Measurements from ENCODE around the gene PKN1. TPM values are rescaled to one million over a fixed set of nuclear protein-coding genes. Genes with fewer than 3 reads are reported as not detected.

The PKN1 gene
- total RNA-seq, 1 donor from 2014 or later, result 68.3 TPM

DNA sequence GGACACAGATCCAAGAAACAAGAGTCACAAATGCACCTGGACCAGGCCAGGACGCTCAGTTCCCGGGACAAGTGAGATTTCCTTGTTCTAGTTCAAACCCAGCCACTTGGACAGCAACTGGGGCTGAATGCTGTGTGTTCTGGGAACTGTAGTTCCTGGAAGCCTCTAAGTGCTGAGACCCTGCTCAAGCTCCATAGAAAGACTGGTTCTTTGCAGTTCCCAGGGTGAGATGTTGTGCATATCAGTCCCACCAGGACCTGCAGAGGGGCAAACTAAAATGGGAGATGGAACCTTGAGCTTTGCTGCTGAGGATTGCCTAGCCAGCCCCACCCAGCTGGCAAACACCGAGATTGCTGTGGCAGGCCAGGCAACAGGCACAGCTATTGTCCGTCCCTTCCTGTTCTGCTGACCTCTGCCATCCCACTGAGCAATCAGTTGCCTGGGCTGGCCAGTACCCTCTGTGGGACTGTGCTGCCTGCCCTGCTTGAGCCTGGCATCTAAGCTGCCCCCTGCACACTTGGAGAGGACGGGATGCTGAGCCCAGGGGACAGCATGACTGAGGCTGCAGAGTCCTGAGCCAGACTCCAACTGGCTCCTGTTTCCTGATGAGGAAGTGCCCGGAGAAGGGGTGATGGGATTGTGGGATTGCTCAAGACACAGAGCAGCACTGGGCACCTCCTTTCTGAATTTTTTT, 64.3 kb downstream of the PKN1 start:
- Mint-ChIP-seq H3K4me3 (ENCODE audit: unreplicated experiment) (peak overlapping the region; percentile 73), H3K27me3 (ENCODE audit: low read depth, unreplicated experiment) (no peaks in the 10 kb centered on the region), H3K9me3 (ENCODE audit: unreplicated experiment) (no peaks in the 10 kb centered on the region), H3K4me1 (ENCODE audit: low read depth, unreplicated experiment) (peaks cover 11% of the 10 kb centered on the region), H3K36me3 (ENCODE audit: low read depth, unreplicated experiment) (peaks cover 5% of the 10 kb centered on the region), H3K27ac (ENCODE audit: unreplicated experiment) (no peak overlapping the region)
- Histone ChIP-seq H3K4me1 (ENCODE audit: insufficient read depth, low read length) (peaks cover 16% of the 10 kb centered on the region), H3K4me2 (ENCODE audit: low read length) (no peak overlapping the region), H2AFZ (ENCODE audit: low read depth, low read length) (no peak overlapping the region), H3K27ac (ENCODE audit: low read depth, low read length) (no peak overlapping the region), H3K79me2 (ENCODE audit: insufficient read depth, low read length) (peaks cover 33% of the 10 kb centered on the region), H3K27me3 (ENCODE audit: insufficient read depth, low read length) (no peaks in the 10 kb centered on the region), H4K20me1 (ENCODE audit: insufficient read depth, low read length) (peaks cover 27% of the 10 kb centered on the region), H3K4me3 (ENCODE audit: insufficient read depth, low read depth, low read length) (no peak overlapping the region), H3K9me3 (ENCODE audit: insufficient read depth, low read depth, low read length) (no peaks in the 10 kb centered on the region), H3K36me3 (ENCODE audit: insufficient read depth, low read length) (no peaks in the 10 kb centered on the region), H3K9ac (ENCODE audit: low read length) (no peak overlapping the region)
- DNase-seq (ENCODE audit: low read depth), result no peak
- FAIRE-seq, result no peak
- TF ChIP-seq EZH2 (IDR thresholded peaks at IDR 0.05; ENCODE audit: insufficient read depth, low read length), result no peak
- TF ChIP-seq, protein P1, sequence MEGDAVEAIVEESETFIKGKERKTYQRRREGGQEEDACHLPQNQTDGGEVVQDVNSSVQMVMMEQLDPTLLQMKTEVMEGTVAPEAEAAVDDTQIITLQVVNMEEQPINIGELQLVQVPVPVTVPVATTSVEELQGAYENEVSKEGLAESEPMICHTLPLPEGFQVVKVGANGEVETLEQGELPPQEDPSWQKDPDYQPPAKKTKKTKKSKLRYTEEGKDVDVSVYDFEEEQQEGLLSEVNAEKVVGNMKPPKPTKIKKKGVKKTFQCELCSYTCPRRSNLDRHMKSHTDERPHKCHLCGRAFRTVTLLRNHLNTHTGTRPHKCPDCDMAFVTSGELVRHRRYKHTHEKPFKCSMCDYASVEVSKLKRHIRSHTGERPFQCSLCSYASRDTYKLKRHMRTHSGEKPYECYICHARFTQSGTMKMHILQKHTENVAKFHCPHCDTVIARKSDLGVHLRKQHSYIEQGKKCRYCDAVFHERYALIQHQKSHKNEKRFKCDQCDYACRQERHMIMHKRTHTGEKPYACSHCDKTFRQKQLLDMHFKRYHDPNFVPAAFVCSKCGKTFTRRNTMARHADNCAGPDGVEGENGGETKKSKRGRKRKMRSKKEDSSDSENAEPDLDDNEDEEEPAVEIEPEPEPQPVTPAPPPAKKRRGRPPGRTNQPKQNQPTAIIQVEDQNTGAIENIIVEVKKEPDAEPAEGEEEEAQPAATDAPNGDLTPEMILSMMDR (IDR thresholded peaks at IDR 0.05; ENCODE audit: insufficient read depth, low read depth, low read length), result no peak

DNA sequence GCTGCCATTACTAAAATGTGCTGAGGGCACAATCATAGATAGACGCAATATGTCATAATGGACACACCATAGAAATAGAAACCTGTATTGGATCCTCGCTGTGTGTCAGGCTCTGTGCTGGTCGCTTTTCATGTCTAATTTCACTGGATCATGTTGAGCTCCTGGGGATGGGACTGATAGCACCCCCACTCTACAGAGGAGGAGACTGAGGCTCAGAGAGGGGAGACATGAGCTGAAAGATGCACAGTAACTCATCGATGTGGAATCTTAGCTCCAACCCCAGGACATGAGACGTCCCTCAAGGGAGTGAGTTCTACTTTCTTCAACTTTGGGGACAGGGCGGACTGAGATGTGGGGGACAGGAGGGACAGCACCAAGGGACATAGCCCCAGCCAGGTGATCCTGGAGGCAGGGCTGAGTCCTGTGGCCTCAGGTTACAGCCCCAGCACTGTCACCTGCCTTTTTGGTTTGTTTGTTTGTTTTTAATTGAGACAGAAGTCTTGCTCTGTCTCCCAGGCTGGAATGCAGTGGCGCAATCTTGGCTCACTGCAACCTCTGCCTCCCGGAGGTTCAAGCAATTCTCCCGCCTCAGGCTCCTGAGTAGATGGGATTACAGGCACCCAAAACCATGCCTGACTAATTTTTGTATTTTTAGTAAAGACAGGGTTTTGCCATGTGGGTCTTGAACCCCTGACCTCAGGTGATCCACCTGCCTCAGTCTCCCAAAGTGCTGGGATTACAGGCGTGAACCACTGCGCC, 69.4 kb downstream of the PKN1 start:
- H2AFZ ChIP-seq (ENCODE audit: low read depth, low read length), result no peak overlapping the region
- peaks cover 16% of the 10 kb centered on the region for H3K4me1 ChIP-seq (ENCODE audit: insufficient read depth, low read length)
- Mint-ChIP-seq H3K4me3 (ENCODE audit: unreplicated experiment) (peak overlapping the region; percentile 27), H3K27me3 (ENCODE audit: low read depth, unreplicated experiment) (no peaks in the 10 kb centered on the region), H3K36me3 (ENCODE audit: low read depth, unreplicated experiment) (no peaks in the 10 kb centered on the region), H3K9me3 (ENCODE audit: unreplicated experiment) (no peaks in the 10 kb centered on the region), H3K27ac (ENCODE audit: unreplicated experiment) (no peak overlapping the region), H3K4me1 (ENCODE audit: low read depth, unreplicated experiment) (peaks cover 5% of the 10 kb centered on the region)
- FAIRE-seq, result no peak
- no peak overlapping the region for H3K27ac ChIP-seq (ENCODE audit: low read depth, low read length)
- H3K9ac ChIP-seq (ENCODE audit: low read length), result no peak overlapping the region
- H3K27me3 ChIP-seq (ENCODE audit: insufficient read depth, low read length), result no peaks in the 10 kb centered on the region
- no peak overlapping the region for H3K4me3 ChIP-seq (ENCODE audit: insufficient read depth, low read depth, low read length)
- DNase-seq (ENCODE audit: low read depth), result no peak
- H3K36me3 ChIP-seq (ENCODE audit: insufficient read depth, low read length), result no peaks in the 10 kb centered on the region
- H4K20me1 ChIP-seq (ENCODE audit: insufficient read depth, low read length), result no peaks in the 10 kb centered on the region
- no peaks in the 10 kb centered on the region for H3K79me2 ChIP-seq (ENCODE audit: insufficient read depth, low read length)
- no peak overlapping the region for H3K4me2 ChIP-seq (ENCODE audit: low read length)
- H3K9me3 ChIP-seq (ENCODE audit: insufficient read depth, low read depth, low read length), result no peaks in the 10 kb centered on the region
- TF ChIP-seq EZH2 (IDR thresholded peaks at IDR 0.05; ENCODE audit: insufficient read depth, low read length), result no peak
- TF ChIP-seq, protein P1 (IDR thresholded peaks at IDR 0.05; ENCODE audit: insufficient read depth, low read depth, low read length), result no peak

DNA sequence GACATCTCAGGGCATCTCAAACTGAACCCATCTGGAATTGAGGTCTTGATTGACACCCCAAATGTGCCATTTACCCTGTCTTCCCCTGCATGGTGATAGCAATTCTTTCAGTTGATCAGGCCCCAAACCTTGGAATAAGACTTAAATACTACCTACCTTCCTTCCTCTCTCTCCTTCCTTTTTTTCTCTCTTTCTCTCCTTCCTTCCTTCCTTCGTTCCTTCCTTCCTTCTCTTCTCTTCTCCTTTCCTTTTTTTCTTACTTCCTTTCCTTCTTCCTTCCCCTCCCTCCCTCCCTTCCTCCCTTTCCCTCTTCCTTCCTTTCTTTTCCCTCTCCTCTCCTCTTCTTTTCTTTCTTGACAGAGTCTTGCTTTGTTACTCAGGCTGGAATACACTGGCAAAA, 70.2 kb downstream of the PKN1 start:
- no peaks in the 10 kb centered on the region for H3K79me2 ChIP-seq (ENCODE audit: insufficient read depth, low read length)
- Mint-ChIP-seq H3K4me1 (ENCODE audit: low read depth, unreplicated experiment) (peaks cover 9% of the 10 kb centered on the region), H3K27ac (ENCODE audit: unreplicated experiment) (no peak overlapping the region)

More for the DNA sequence above, 70.2 kb downstream of the PKN1 start:
- Histone ChIP-seq H3K4me3 (ENCODE audit: insufficient read depth, low read depth, low read length) (no peak overlapping the region), H3K36me3 (ENCODE audit: insufficient read depth, low read length) (no peaks in the 10 kb centered on the region), H3K27me3 (ENCODE audit: insufficient read depth, low read length) (no peaks in the 10 kb centered on the region), H4K20me1 (ENCODE audit: insufficient read depth, low read length) (no peaks in the 10 kb centered on the region), H3K4me1 (ENCODE audit: insufficient read depth, low read length) (peaks cover 20% of the 10 kb centered on the region), H3K27ac (ENCODE audit: low read depth, low read length) (no peak overlapping the region), H2AFZ (ENCODE audit: low read depth, low read length) (no peak overlapping the region), H3K9ac (ENCODE audit: low read length) (no peak overlapping the region), H3K9me3 (ENCODE audit: insufficient read depth, low read depth, low read length) (no peaks in the 10 kb centered on the region), H3K4me2 (ENCODE audit: low read length) (no peak overlapping the region)
- no peak for TF ChIP-seq EZH2 (IDR thresholded peaks at IDR 0.05; ENCODE audit: insufficient read depth, low read length)
- TF ChIP-seq, protein P1 (IDR thresholded peaks at IDR 0.05; ENCODE audit: insufficient read depth, low read depth, low read length), result no peak
- Mint-ChIP-seq H3K27me3 (ENCODE audit: low read depth, unreplicated experiment) (no peaks in the 10 kb centered on the region), H3K36me3 (ENCODE audit: low read depth, unreplicated experiment) (no peaks in the 10 kb centered on the region), H3K9me3 (ENCODE audit: unreplicated experiment) (no peaks in the 10 kb centered on the region), H3K4me3 (ENCODE audit: unreplicated experiment) (no peak overlapping the region)
- no peak for DNase-seq (ENCODE audit: low read depth)
- no peak for FAIRE-seq
